Measurements from ENCODE around the gene BCAS3.
"Not testable (repeated sequence)": the region's sequence is repeated elsewhere in the genome, so short reads cannot be mapped to it uniquely, and the experiment has no call there.

Gene BCAS3

GRCh38 chr17:61354895-61355874, 677.5 kb downstream of the BCAS3 start:
- no peak for DNase-seq

GRCh38 chr17:61357061-61357460, 679.4 kb downstream of the BCAS3 start:
- not testable (repeated sequence) for DNase-seq

DNA sequence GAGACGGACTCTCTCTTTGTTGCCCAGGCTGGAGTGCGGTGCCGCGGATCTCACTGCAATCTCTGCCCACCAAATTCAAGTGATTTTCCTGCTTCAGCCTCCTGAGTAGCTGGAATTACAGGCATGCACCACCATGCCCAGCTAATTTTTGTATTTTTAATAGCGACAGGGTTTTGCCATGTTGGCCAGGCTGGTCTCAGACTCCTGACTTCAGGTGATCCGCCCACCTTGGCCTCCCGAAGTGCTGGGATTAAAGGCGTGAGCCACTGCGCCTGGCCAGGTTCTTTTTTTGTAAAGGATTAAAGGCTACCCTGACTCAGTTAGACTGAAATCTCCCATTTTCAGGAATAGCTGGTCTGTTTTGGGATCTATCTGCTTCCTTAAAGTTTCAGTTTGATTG, 681.9 kb downstream of the BCAS3 start:
- not testable (repeated sequence) for DNase-seq

DNA sequence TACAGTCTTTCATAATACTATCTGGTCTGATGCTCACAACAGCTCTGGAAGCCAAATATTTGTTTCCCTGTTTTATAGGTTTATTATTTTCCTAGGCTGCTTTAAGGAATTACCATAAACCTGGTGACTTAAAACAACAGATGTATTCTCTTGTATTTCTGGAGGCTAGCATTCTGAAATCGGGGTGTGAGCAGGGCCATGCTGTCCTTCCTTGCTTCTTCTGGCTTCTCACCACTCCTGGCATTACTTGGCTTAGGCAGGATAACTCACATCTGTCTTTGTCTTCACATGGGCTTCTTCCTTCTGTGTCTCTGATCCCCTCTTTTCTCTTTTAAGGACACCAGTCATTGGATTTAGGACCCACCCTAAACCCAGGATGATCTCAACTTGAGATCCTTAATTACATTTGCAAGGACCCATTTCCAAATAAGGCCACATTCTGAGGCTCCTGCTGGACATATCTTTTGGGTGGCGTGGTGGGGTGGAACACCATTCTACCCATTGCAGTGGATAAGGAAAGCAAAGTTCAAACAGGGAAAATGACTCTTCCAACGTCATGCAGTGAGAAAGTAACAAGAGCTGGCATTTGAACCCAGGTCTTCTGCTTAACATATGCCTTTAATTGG, 682.8 kb downstream of the BCAS3 start:
- no peak for DNase-seq

DNA sequence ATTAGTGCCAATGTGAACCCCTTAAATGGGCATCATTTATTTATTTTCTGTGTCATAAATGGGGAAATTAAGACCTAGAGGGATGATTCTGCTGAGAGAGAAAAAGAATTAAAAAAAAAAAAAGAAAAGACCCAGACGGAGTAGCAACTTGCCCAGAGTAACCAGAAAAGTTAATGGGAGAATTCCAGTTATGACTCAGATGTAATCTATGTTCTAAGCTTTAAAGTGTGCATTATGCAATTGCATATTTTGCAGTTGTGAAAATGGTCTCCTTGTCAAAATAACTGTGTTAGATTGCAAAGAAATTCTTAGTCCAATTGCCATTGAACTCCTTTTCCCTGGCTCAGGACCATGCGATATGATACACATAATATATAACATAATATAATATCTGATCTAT, 683.4 kb downstream of the BCAS3 start:
- no peak for DNase-seq

DNA sequence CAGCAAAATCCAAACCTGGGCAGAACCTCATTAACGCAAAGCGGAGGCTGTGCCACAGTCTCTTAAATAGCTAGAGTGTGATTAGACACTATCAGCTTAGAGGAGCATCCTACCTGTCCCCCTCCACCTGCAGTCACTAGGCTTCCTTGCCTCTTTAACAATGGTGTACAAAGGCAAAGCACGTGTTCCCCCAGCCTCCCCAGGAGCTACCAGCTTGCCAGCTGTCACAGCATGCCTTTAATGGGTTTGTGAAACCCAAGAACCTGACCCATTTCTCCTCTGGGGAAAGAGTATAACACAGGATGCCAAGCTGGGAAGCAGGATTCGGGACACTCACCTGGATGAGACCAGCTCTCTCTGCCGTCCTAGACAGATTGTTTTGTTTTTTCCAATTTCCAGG, 684.7 kb downstream of the BCAS3 start:
- no peak for DNase-seq

- DNase-seq, result no peak
Observed at GRCh38 chr17:61362852-61363600, 685.4 kb downstream of the BCAS3 start.

- DNase-seq, result no peak
Observed at GRCh38 chr17:61363601-61364462, 686.2 kb downstream of the BCAS3 start.

DNA sequence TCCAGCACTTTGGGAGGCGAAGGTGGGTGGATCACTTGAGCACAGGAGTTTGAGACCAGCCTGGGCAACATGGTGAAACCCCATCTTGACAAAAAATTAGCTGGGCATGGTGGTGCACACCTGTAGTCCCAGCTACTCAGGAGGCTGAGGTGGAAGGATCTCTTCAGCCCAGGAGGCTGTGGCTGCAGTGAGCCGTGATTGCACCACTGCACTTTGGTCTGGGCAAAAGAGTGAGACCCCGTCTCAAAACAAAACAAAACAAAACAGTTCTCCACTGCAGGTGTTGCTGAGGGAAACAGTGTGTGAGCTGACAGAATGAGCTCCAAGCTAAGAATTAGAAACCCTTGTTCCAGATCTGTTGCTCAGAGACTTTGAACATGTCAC, 686.8 kb downstream of the BCAS3 start:
- no peak for DNase-seq

- no peak for DNase-seq
Observed at GRCh38 chr17:61366076-61366714, 688.5 kb downstream of the BCAS3 start.

DNA sequence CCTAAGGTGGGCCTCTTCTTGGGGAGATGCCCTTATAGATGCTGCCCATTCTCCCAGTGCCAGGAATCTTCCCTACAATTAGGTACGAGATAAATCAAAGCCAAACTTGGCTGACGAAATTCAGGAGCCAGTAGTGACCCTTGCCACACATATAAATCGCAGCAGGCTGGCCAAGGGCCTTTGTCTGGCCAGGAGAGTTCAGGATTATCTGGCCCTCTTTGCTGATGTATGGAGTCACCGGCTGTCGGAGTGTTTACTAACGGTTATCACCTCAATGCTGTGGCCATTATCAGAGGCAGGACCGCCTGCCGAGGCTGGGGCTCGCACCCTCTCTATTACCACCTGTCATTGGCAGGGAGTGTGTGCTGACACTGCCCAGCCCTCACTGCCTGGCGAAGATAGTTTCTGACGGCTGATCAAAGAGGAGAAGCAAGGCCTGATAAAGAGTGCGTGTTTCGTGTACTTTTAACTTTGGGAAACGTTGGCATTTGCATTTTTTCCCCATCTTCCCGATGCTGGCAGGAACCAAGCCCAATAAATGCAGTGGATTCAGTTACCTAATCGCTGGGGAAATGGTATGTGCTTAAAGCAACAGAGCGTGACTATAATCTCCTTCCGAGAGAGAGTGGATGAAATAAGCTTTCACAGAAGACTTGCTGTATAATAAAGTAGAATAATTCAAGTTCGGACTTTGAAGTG, 689.2 kb downstream of the BCAS3 start:
- DNase-seq, result no peak

- DNase-seq, result no peak
Observed at GRCh38 chr17:61368049-61368831, 690.6 kb downstream of the BCAS3 start.

GRCh38 chr17:61368832-61369450, 691.3 kb downstream of the BCAS3 start:
- DNase-seq, result no peak

DNA sequence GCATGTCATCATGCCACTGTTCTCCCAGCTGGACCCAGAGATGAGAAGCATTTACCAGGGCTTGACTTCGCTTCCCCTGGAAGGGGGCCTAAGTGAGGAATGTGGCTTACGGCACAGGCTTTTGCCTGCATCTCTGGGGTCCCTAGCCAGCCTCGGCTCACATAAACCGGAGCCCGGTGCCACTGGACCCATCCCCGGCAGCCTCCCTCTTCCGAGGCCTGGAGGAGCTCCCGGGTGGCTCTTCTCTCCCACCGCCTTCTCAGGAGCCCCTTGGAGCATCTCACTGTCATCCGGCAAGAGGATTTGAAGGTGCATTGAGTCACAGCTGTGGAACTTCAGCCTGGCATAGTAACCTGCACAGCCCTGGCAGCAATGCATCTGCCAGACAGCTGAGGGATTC, 692.1 kb downstream of the BCAS3 start:
- DNase-seq, result no peak

GRCh38 chr17:61371179-61371578, 693.5 kb downstream of the BCAS3 start:
- DNase-seq, result no peak

DNA sequence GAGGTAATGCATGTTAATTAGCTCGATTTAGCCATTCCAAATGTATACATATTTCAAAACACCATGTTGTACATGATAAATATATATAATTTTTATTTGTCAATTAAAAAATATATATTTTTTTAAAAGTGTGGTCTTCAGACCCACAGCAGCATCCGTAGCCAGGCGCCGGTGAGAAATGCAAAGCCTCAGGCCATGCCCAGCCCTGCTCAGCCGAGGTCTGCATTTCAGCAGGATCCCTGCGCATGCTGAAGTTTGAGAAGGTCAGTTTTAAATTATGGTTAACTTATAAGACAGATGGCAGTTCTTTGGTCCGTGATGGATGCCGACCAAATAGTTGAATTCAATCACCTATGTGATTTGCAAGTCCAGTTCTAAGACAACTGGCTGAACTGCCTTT, 694.0 kb downstream of the BCAS3 start:
- DNase-seq, result no peak

GRCh38 chr17:61372436-61372835, 694.8 kb downstream of the BCAS3 start:
- no peak for DNase-seq

DNA sequence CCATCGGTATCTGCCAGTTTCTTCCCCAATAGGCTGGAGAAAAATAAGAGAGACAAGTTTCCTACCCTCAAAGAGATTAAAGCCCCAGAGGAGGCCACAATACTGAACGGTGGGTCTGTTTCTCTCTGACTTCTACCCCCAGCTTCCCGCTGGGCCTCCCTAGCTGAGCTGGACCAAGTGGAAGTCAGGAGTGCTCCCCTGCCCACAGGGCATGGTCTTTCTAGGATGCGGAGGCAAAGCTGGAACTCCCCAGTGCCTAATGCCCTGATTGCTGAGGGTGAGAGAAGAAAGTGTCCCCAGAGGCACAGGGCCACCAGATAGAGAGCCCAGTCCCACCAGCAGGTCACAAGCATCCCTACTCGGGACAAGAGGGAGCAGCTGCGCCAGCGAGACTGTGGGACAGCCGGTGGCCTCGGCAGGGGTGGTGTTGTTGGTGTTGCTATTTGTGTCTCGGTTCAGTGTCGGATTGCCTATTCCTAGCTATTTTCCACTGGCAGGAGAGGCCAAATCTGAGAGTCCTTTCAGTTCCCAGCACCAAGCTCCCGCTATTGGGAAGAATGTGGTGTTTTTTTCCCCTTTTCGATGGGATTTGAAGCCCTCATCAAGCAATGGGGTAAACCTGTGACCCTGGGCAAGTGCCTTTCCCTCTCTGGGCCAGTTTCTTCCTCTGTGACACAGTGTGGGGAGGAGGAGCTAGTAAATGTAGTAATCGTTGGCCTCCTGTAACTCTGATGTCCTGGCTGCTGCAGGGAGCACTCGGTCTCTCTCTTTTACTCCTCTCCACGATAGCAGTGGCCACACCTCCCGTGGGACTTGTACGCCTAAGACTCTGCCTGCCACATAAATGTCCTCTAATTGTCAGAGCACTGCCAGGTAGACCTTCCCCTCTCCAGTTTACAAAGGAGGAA, 699.5 kb downstream of the BCAS3 start:
- DNase-seq, result no peak
